Measurements from ENCODE around the gene PPM1F.
"Not testable (repeated sequence)": the region's sequence is repeated elsewhere in the genome, so short reads cannot be mapped to it uniquely, and the experiment has no call there.

The PPM1F gene

DNA sequence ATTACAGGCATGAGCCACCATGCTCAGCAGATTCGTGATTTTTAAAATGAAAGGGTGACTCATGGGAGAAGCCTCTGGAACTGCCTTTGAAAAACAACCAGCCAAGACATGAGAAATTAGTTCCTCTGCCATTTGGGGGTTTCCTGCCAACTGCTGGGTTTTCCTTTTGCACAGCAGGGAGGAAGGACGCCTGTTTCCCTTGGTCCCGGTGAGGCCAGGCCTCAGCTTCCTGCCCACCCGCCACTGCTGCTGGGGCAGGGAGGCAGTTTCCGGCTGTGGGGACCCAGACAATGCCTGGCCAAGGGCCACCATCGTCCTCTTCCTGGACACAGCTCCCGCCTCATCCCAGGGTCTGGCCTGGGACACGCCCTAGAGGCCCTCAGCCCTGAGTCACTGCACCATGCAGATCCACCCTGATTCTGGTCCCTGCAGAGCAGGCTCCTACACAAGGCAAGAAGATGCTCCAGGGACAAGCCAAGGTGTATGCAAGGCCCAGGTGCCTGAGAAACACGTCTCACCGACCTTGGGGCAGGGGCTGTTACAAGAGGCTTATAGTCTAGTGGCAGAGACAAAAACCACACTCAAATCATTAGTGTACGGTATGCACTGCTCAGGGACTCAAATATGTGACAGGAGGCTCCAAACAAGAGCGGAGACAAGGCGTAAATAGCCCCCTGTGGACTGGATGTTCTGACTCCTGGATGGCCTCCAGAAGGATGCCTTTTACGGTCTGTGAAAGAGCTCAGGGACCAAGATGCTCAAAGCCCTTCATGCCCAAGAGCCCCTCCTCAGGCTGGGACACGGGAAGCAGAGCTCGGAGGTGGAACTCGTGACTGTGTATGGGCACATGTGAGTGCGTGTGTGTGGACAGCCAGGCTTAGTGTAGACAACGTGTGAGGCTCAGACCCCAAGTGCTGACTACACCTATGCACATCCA is 10.0 kb downstream of the PPM1F start:
- no peaks in the 10 kb centered on the region for H3K9me3 ChIP-seq (ENCODE audit: control insufficient read depth, insufficient read depth, low read length)
- no peaks in the 10 kb centered on the region for H3K27me3 ChIP-seq (ENCODE audit: control insufficient read depth, insufficient read depth, low read length)
- H3K9ac ChIP-seq (ENCODE audit: low read depth, low read length) = no peak overlapping the region
- H3K36me3 ChIP-seq (ENCODE audit: control insufficient read depth, insufficient read depth, low read length) = peaks cover 9% of the 10 kb centered on the region
- H3K4me1 ChIP-seq (ENCODE audit: control insufficient read depth, insufficient read depth, low read length) = peaks cover 4% of the 10 kb centered on the region
- no peak overlapping the region for H3K4me3 ChIP-seq (ENCODE audit: low read depth, low read length)

DNA sequence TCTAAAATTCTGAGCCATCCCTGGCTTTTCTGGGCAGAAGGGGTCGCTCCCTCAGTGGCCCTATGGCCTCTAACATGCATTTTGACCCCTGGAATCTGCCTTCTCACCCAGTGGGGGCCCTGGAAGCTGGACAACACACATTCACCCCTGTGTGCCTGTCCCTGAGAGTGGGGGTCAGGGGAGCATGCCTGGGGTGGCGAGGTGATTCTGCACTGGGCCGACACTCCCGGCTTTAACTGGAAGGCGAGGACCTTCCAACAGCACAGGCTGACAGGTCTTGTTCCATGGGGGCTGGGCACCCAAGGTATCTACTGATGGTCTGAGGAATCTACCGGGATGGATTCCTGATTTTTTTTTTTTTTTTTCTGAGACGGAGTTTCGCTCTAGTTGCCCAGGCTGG is 10.7 kb downstream of the PPM1F start:
- H3K4me1 ChIP-seq (ENCODE audit: control insufficient read depth, insufficient read depth, low read length) = no peaks in the 10 kb centered on the region
- H3K36me3 ChIP-seq (ENCODE audit: control insufficient read depth, insufficient read depth, low read length) = peaks cover 9% of the 10 kb centered on the region
- H3K9ac ChIP-seq (ENCODE audit: low read depth, low read length) = no peak overlapping the region

DNA sequence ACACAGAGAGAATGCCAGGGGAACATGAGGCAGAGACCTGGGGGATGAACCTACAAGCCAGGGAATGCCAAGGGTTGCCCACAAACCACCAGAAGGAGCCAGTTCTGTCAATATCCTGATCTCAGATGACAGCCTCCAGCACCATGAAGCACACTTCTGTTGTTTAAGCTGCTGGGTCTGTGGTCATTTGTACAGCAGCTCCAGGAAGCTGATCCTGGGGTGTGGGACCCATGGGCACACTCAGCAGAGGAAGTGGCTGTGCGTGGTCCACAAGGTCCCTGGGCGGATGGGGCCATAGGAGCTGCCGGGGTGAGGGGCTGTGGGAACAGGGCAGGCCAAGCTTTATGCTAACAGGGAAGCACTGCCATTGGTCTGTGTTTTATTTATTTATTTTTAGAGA is 12.1 kb downstream of the PPM1F start:
- Histone ChIP-seq H3K27me3 (ENCODE audit: control insufficient read depth, insufficient read depth, low read length) (no peaks in the 10 kb centered on the region), H3K4me1 (ENCODE audit: control insufficient read depth, insufficient read depth, low read length) (no peaks in the 10 kb centered on the region), H3K9ac (ENCODE audit: low read depth, low read length) (no peak overlapping the region), H3K4me3 (ENCODE audit: low read depth, low read length) (no peak overlapping the region), H3K36me3 (ENCODE audit: control insufficient read depth, insufficient read depth, low read length) (peaks cover 8% of the 10 kb centered on the region), H3K9me3 (ENCODE audit: control insufficient read depth, insufficient read depth, low read length) (no peaks in the 10 kb centered on the region)

More for the DNA sequence above, 10.7 kb downstream of the PPM1F start:
- Histone ChIP-seq H3K9me3 (ENCODE audit: control insufficient read depth, insufficient read depth, low read length) (no peaks in the 10 kb centered on the region), H3K27me3 (ENCODE audit: control insufficient read depth, insufficient read depth, low read length) (no peaks in the 10 kb centered on the region), H3K4me3 (ENCODE audit: low read depth, low read length) (no peak overlapping the region)

DNA sequence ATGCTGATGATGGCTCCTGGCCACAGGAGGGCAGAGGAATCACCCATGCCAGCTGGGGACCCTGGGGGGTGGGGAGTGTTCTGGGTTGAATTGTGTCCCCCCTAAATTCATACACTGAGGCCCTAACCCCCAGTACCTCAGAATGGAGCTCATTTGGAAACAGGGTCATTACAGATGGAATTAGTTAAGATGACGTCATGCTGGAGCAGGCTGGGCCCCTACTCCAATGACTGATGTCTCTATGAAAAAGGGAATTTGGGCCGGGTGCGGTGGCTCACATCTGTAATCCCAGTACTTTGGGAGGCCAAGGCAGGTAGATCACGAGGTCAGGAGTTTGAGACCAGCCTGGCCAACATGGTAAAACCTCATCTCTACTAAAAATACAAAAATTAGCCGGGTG is 12.7 kb downstream of the PPM1F start:
- H3K36me3 ChIP-seq (ENCODE audit: control insufficient read depth, insufficient read depth, low read length); H3K9ac ChIP-seq (ENCODE audit: low read depth, low read length); H3K4me1 ChIP-seq (ENCODE audit: control insufficient read depth, insufficient read depth, low read length); H3K27me3 ChIP-seq (ENCODE audit: control insufficient read depth, insufficient read depth, low read length); H3K4me3 ChIP-seq (ENCODE audit: low read depth, low read length); H3K9me3 ChIP-seq (ENCODE audit: control insufficient read depth, insufficient read depth, low read length): not testable (repeated sequence)

DNA sequence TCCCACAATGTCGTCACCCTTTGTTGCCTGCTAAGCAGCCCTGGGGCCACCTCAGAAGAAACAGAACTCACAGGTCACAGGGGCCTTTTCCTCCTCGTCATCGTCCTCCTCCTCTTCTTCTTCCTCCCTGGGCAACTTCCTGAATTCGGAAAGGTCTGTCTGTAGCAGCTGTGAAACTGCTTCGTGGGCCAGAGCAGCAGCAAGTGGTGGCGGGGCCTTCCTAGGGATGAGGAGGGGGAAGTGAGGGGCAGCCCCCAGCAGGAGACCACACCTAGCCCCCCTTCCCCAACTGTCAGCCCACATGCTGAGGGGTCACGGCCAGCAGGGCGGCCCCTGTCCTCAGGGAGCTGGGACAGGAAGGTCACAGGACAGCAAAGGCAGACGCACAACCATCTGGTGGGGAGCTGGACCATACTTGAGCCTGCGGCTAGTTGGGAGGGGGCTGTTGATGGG is 13.2 kb downstream of the PPM1F start:
- Histone ChIP-seq H3K36me3 (ENCODE audit: control insufficient read depth, insufficient read depth, low read length) (no peaks in the 10 kb centered on the region), H3K4me1 (ENCODE audit: control insufficient read depth, insufficient read depth, low read length) (no peaks in the 10 kb centered on the region), H3K9ac (ENCODE audit: low read depth, low read length) (no peak overlapping the region), H3K9me3 (ENCODE audit: control insufficient read depth, insufficient read depth, low read length) (no peaks in the 10 kb centered on the region), H3K27me3 (ENCODE audit: control insufficient read depth, insufficient read depth, low read length) (no peaks in the 10 kb centered on the region), H3K4me3 (ENCODE audit: low read depth, low read length) (no peak overlapping the region)

DNA sequence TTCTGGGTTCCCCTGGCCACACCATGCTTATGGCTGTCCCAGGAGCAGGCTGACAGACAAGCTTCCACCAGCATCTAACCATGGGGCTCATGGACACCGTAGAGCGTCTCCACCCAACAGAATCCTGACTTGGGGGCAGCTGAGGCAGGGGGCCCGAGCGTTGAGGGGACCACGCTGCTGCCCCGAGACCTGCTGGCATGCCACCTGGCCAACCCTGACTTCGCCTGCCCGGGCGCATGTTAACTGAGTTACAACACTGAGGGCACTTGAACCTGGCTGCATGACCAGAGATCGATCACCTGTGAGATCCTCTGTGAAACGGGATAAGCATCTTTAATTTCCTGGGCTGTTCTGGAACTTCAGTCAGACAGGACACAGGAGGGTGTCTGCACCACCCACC is 13.7 kb downstream of the PPM1F start:
- Histone ChIP-seq H3K4me3 (ENCODE audit: low read depth, low read length) (no peak overlapping the region), H3K4me1 (ENCODE audit: control insufficient read depth, insufficient read depth, low read length) (no peaks in the 10 kb centered on the region), H3K9ac (ENCODE audit: low read depth, low read length) (no peak overlapping the region), H3K27me3 (ENCODE audit: control insufficient read depth, insufficient read depth, low read length) (no peaks in the 10 kb centered on the region), H3K9me3 (ENCODE audit: control insufficient read depth, insufficient read depth, low read length) (no peaks in the 10 kb centered on the region), H3K36me3 (ENCODE audit: control insufficient read depth, insufficient read depth, low read length) (no peaks in the 10 kb centered on the region)

DNA sequence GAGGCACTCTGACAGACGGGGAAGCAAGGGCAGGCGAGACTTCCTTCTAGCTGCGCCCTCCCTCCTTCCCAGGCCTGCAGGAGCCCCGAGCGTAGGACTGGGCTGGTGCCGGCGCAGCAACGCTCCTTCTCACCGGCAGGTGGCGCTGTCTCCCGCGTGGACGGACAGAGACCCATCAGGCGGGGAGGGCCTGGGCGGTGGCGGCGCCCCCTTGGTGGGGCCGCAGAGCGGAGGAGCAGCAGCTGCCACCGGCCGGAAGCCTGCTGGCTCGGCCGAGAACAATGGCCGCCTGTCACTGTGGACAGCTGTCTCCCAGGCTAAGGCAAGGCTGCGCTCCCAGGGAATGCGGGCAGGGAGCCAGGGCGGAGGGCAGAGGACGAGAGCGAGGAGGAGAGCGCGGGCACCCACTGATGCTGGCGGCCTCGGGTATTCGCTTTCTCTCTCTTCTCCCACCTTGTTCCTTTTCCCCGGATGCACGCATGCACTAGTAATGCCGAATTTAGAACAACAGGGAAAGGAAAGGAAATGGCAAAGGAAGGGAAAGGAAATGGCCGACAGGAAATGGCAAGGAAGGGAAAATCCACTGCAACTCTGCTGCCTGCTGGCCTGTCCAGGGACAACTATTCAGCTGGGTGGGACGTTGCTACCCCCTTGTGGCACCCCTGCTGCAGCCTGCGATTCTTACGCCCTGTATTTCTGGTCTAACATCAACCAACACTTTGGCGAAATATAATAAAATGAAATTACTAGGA is 14.4 kb downstream of the PPM1F start:
- H3K4me3 ChIP-seq (ENCODE audit: low read depth, low read length) = peak overlapping the region; percentile 91
- no peaks in the 10 kb centered on the region for H3K4me1 ChIP-seq (ENCODE audit: control insufficient read depth, insufficient read depth, low read length)

DNA sequence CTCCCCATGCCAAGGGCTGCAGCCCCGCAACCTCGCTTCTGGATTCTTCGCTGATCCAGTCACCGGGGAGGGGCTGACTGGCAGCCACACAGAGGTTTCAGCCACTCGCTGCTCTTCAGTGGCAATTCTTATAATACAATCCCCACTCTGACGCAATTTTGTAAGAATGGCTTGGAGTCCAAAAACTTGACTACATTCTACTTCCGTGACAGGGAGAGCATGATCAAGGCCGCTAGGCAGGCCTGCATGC is 14.9 kb downstream of the PPM1F start:
- Histone ChIP-seq H3K27me3 (ENCODE audit: control insufficient read depth, insufficient read depth, low read length) (no peaks in the 10 kb centered on the region), H3K4me3 (ENCODE audit: low read depth, low read length) (peak overlapping the region; percentile 91), H3K4me1 (ENCODE audit: control insufficient read depth, insufficient read depth, low read length) (no peaks in the 10 kb centered on the region), H3K9ac (ENCODE audit: low read depth, low read length) (peak overlapping the region; percentile 26), H3K9me3 (ENCODE audit: control insufficient read depth, insufficient read depth, low read length) (no peaks in the 10 kb centered on the region), H3K36me3 (ENCODE audit: control insufficient read depth, insufficient read depth, low read length) (peaks cover 2% of the 10 kb centered on the region)

More for the DNA sequence above, 14.4 kb downstream of the PPM1F start:
- H3K9ac ChIP-seq (ENCODE audit: low read depth, low read length) = peak overlapping the region; percentile 85
- H3K27me3 ChIP-seq (ENCODE audit: control insufficient read depth, insufficient read depth, low read length) = no peaks in the 10 kb centered on the region
- H3K9me3 ChIP-seq (ENCODE audit: control insufficient read depth, insufficient read depth, low read length) = no peaks in the 10 kb centered on the region
- no peaks in the 10 kb centered on the region for H3K36me3 ChIP-seq (ENCODE audit: control insufficient read depth, insufficient read depth, low read length)

DNA sequence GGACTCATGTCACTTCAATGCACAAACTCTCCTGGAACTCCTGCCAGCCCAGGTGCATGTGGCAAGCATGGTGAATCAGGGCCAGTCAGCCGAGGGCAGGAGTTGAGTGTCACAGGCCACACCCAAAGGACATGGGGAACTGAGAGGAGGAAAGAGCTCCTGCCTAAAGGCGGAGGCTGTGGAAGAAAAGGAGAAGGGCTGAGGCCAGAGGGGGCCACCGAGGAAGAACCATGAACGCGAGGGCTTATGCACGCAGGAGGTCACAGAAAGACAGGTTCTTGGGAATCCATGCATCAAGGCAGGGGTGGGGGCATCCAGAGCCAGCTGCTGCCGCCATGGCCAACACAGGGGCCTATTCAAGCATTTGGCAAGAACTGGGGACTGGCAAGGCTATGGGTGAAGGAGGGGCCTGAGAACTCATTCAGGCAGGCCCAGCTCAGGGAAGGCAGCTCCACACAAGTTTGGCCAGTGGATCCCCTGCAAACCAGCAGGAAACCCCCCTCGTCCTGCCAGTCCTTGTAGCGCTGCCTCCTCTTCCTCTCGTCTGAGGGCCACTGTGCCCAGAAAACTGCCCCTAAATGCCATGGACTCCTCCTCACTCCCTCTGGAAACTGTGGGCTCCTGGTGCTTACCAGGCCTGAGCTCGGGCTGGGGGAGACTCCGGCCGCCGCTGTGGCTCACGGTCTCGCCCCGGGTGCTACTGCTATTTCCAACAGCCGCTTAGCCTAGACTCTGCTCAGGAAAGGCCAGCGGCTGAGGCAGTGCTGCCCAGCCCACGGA is 15.4 kb downstream of the PPM1F start:
- Histone ChIP-seq H3K9me3 (ENCODE audit: control insufficient read depth, insufficient read depth, low read length) (no peaks in the 10 kb centered on the region), H3K27me3 (ENCODE audit: control insufficient read depth, insufficient read depth, low read length) (no peaks in the 10 kb centered on the region), H3K4me1 (ENCODE audit: control insufficient read depth, insufficient read depth, low read length) (no peaks in the 10 kb centered on the region), H3K4me3 (ENCODE audit: low read depth, low read length) (peak overlapping the region; percentile 91), H3K9ac (ENCODE audit: low read depth, low read length) (peak overlapping the region; percentile 26), H3K36me3 (ENCODE audit: control insufficient read depth, insufficient read depth, low read length) (peaks cover 3% of the 10 kb centered on the region)

DNA sequence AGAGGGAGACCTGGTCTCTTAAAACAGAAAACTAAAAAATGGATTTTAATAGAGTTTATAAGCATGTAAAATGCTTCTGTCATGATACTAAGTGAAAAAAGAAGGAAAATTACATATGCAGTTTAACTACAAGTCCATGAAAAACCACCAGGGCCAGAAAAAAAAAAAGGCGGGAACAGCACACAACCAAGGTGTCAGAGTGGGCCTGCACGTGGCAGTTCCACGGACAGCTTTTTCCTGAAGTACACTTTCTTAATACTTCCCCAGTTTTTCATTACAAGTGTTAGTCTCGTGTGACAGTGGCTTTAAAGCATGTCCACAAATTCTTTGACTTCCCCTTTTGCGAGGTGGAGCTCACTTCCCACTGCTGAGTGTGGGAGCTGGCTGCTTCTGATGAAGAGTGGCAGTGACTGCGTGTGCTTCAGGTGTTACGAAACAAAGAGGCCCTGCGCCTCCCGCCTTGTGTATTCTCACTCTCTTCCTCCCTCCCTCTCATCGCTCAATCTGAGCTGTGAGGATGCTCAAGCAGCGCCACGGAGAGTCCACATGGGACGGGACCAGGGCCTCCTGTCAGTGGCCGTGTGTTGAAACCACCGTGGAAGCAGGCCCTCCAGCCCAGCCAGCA is 16.4 kb downstream of the PPM1F start:
- no peaks in the 10 kb centered on the region for H3K27me3 ChIP-seq (ENCODE audit: control insufficient read depth, insufficient read depth, low read length)
- no peak overlapping the region for H3K9ac ChIP-seq (ENCODE audit: low read depth, low read length)

DNA sequence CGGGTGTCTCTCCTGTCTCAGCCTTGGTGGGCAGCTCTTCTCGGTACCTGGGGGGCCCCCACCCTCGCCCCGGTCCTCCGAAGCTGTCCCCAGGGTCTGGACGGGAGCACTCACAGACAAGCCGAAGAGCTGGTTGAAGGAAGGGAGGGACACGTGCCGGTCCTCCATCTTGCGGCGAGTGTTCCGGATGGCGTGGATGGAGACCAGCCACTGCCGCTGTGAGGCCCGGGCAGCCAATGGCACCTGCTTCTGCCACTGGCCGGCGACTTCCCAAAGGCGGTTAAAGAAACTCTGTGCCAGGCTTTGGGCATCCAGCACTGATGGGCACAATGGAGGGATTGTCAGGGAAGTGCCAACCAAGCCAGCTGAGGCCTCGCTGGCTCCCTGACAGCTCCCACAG is 18.7 kb downstream of the PPM1F start:
- H3K27me3 ChIP-seq (ENCODE audit: control insufficient read depth, insufficient read depth, low read length) = no peaks in the 10 kb centered on the region
- no peaks in the 10 kb centered on the region for H3K4me1 ChIP-seq (ENCODE audit: control insufficient read depth, insufficient read depth, low read length)
- H3K36me3 ChIP-seq (ENCODE audit: control insufficient read depth, insufficient read depth, low read length) = peaks cover 11% of the 10 kb centered on the region
- H3K9ac ChIP-seq (ENCODE audit: low read depth, low read length) = no peak overlapping the region
- H3K9me3 ChIP-seq (ENCODE audit: control insufficient read depth, insufficient read depth, low read length) = no peaks in the 10 kb centered on the region
- H3K4me3 ChIP-seq (ENCODE audit: low read depth, low read length) = no peak overlapping the region

More for the DNA sequence above, 16.4 kb downstream of the PPM1F start:
- Histone ChIP-seq H3K4me3 (ENCODE audit: low read depth, low read length) (no peak overlapping the region), H3K36me3 (ENCODE audit: control insufficient read depth, insufficient read depth, low read length) (peaks cover 3% of the 10 kb centered on the region), H3K9me3 (ENCODE audit: control insufficient read depth, insufficient read depth, low read length) (no peaks in the 10 kb centered on the region), H3K4me1 (ENCODE audit: control insufficient read depth, insufficient read depth, low read length) (no peaks in the 10 kb centered on the region)
